Measurements from ENCODE around the gene OR10A3.

OR10A3 gene

DNA sequence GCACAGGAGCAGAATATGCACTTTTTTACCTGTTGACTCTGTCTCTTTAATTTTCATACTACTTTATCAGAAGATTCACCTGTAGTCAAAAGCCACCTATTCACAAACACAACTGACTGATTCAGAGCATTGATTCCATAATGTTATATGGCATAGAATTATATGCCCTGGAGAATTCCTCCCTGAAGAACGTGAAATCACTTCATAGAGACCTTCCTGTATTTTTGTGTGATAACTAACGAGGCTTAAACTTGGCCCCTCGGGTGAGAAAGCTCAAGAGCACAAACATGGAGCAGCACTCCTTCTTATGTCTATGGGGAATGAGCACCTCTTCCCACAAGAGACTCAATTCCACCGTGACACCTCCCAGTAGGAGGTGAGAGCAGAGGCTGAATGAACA lies 10.3 kb downstream of the OR10A3 start, which contains the start of gene OR10A6:
OR10A6 (minus strand) TSS at position 101 of the 400 bp plus-strand sequence. CDS start 2,606 bp downstream, outside the sequence.
- no peak for DNase-seq

GRCh38 chr11:7927635-7928034 lies 13.9 kb downstream of the OR10A3 start:
- DNase-seq, result no peak

DNA sequence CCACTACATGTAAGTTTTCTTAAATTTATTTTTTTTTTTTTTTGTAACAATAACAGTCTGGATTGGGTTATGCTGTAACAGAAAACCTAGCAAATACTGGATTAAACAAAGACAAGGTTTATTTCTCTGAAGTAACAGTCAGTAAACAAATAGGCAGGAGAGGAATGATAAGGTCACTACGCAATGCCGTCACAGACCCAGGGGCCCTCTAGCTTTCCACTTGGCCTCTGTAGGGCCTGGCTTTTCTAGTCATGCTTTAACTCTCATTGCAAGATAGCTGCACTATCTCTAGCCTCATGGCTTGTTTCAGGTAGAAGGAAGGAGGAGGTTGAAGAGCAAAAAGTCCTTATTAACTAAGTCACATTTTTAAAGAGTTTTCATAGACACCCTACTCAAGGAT lies 17.0 kb downstream of the OR10A3 start:
- DNase-seq, result no peak

DNA sequence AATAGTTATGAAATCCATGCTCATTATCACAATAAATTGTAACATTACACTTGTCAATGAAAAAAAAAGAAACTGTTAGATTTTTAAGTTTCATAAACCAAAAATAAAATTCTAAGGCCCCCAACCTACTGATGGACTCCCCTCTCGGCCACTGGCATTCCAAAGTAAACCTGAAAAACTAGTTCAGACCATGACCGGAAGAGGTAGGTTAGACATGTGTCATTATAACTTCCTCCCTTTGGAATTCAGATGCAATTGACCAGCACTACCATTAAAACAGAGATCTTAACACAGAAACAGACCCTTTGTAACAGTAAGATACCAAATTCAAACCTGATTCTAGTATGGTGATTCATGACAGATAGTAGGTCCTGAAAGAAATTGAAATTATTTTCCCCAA lies 23.4 kb downstream of the OR10A3 start:
- no peak for DNase-seq

- no peak for DNase-seq
Observed at GRCh38 chr11:7911011-7911410, 30.5 kb downstream of the OR10A3 start.

GRCh38 chr11:7910286-7910788 lies 31.2 kb downstream of the OR10A3 start:
- DNase-seq, result no peak

- DNase-seq, result no peak
Observed at GRCh38 chr11:7909585-7910285, 31.8 kb downstream of the OR10A3 start.

- DNase-seq, result no peak
Observed at GRCh38 chr11:7907121-7907520, 34.4 kb downstream of the OR10A3 start.

DNA sequence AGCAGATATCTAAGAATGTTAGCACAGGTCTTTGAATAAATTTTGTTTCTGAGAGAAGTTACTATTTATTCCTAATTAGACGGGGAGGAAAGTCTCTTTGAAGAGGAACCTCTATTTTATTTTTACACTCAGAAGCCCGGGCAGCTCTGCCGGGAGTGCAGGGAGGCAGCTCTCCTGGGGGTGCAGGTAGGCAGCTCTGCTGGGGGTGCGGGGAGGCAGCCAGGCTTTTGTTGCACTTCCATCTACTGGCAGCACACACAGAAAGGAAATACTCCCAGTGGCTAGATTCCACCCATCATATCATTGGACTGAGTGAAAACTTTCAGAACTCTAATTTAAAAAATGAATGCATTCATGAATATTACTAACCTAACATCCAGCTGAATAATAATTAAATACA lies 35.0 kb downstream of the OR10A3 start:
- DNase-seq, result no peak

GRCh38 chr11:7905961-7906429 lies 35.5 kb downstream of the OR10A3 start:
- DNase-seq, result no peak

GRCh38 chr11:7905549-7905948 lies 36.0 kb downstream of the OR10A3 start:
- DNase-seq, result no peak

GRCh38 chr11:7904917-7905316 lies 36.6 kb downstream of the OR10A3 start:
- DNase-seq, result no peak

DNA sequence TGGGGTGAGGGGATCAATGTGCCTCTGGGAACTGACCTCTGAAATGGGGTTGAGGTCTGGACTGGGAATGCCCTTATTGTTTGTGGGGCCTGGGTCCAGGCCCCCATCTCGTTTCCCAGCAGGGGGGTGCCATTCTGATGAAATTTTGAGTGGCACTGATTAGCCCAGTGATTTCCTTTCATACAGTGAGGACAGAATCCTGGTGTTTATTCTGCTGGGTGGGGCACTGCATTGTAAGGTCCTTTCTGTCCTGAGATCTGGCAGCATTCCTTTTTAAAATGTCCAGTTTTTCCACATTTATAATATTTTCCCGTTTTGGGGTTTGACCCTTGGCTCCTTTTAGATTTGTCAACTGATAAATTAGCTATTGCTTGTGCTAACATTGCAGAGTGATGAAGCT lies 37.6 kb downstream of the OR10A3 start:
- DNase-seq, result no peak

GRCh38 chr11:7901319-7901854 lies 40.1 kb downstream of the OR10A3 start:
- DNase-seq, result no peak

- no peak for DNase-seq
Observed at GRCh38 chr11:7900686-7901085, 40.8 kb downstream of the OR10A3 start.

DNA sequence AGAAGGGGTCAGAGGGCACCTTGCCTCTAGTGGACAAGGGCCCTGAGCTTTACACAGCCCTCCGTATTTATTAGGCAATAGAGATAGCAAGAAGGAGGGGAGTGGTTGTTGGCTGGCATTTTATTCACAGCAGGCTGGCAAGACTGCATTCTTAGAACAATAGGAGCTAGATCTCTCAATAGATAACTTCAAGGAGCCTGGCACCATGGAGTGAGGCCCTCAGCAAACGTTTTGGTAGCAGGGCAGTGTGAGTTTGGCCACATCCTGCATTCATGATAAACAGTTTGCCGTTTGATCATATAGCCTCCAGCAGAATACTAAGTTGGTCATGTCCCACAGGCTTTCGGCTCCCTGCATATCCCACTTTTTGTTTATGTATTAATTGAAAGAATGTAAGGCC lies 42.1 kb downstream of the OR10A3 start:
- no peak for DNase-seq

DNA sequence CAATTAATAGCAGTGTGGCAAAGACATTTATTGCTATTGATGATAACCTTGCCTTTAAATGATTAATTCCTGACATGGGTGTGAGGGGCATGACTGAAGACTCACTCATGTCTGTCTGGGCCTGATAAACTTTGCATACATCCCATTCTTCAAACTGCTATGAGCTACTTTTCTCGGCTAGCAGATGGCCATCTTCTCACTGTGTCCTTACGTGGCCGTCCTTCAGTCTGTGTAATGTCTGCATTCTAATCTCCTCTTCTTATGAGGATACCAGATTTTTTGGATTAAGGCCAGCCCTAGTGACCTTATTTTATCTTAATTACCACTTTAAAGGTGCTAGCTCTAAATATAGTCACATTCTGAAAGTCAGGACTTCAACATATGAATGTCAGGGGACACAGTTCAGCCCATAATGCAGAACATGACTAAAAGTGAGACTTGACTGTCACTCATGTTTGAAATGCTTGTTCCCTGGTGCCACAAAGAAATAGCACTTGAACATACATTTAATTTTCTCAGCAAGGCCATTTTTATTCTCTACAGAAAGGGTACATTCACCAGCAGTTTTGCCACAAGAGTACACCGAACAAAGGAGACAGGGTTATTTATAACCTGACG lies 42.7 kb downstream of the OR10A3 start:
- DNase-seq, result peak; percentile 31

DNA sequence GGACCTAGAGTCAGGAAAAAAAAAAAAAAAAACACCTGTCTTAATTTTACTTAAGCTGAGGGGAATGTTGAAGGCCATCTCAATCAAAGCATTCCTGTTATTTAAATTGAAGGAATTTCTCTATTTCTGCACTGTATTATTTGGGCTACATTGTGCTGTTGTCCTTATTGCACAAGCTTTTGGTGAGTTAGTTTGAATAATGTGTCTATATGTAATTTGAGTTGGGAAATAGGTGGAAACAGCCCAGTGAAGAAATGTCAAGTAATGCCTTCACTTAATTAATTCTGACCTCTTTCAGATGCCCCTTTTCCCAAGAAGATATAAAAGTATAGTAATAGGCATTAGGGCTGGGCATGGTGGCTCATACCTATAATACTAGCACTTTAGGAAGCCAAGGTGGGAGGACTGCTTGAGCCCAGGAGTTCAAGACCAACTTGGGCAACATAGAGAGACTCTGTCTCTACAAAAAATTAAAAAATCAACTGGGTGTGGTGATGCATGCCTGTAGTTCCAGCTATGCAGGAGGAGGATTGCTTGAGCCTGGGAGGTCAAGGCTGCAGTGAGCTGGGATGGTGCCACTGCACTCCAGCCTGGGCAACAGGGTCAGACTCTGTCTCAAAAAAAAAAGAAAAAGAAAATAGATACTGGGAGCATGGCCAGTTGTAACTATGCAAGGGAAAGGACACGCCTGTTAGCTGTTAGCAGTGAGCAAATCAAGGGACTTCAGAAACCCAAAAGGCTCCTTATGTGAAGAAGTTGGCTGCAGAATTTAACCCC lies 45.3 kb downstream of the OR10A3 start:
- DNase-seq, result no peak

DNA sequence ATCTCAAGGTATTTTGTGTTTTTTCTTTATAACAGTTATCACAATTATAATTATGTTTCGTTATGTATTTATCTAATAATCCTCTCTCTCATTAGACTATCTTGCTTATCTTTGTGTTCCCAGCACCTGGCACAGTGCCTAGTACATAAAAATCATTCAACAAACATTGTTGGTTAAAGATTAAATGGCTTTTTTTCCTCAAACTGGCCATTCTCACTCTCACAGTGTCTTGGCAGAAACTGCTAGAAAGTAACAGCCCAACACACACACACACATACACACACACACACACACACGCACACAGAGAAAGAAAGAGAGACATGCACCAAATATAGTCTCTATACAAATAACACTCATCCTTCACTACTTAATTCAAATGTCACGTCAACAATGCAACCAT lies 47.3 kb downstream of the OR10A3 start:
- peak; percentile 60 for DNase-seq

GRCh38 chr11:7893796-7894195 lies 47.7 kb downstream of the OR10A3 start:
- no peak for DNase-seq

DNA sequence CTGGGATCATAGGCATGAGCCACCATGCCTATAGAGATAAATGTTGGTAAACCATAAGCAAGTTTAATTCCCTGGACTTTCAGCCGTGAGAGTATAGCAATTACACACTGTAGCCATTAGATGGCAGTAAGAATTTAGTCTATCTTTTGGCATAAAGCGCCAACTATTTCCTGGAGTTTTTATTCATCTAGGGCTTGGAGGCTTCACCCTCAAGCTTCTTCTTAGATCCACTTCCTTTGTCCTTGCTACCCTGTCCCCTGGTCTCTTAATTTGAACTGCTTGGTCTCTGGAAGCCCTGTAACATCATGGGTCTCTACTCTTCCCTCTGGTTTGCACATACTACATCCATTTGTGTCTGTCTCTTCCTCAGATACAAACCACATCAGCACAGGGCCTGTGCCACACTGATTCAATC lies 48.7 kb downstream of the OR10A3 start:
- DNase-seq, result peak; percentile 76

- no peak for DNase-seq
Observed at GRCh38 chr11:7892059-7892699, 49.3 kb downstream of the OR10A3 start.

Measured in hematopoietic multipotent progenitor cell treated with erythropoietin and hydrocortisone succinate and interleukin-3 and kit ligand, for 8 days (in vitro differentiated cells).